Endothelial cell of umbilical vein (primary cell): Measurements from ENCODE around the gene PACSIN2. TPM values are rescaled to one million over a fixed set of nuclear protein-coding genes. Genes with fewer than 3 reads are reported as not detected.

Experiments used
- BruUV-seq: library from RNA; stranded (reverse); fragments of 400-500 nt; replicated peaks from 2 replicates; lab custom pipeline; 2021; lab: Mats Ljungman, UMichigan
- CTCF ChIA-PET: fragments of 300-600, 350-600 bp; sonication (Branson Sonifier 250); formaldehyde crosslinking; loops from one replicate; lab custom pipeline; 2021; ENCODE audit warnings: antibody characterized with exemption, inconsistent platforms; lab: Charles Lee
- POLR2A ChIA-PET: fragments of 300-600, 350-600 bp; sonication (Branson Sonifier 250); formaldehyde crosslinking; loops from one replicate; lab custom pipeline; 2021; ENCODE audit warnings: antibody characterized with exemption, inconsistent platforms; lab: Charles Lee
- DNase-seq: peaks from one replicate; pipeline ENCODE4 v3.0.0-alpha.2; 2011; ENCODE audit warnings: low read depth, low spot score
- FAIRE-seq: peaks from 2 replicates; lab custom pipeline; 2011; peaks lifted over from hg19 to GRCh38; lab: Jason Lieb, UNC
- H2AFZ ChIP-seq: 2 replicates; pipeline ENCODE4 v1.6.0; 2012; ENCODE audit warnings: low read depth, low read length, control low read depth, inconsistent platforms
- H3K27ac ChIP-seq: 2 replicates; pipeline ENCODE4 v1.5.1; 2011; ENCODE audit warnings: low read depth, mild to moderate bottlenecking, control low read depth, low read length, moderate library complexity; ENCODE audit not compliant: insufficient read depth
- H3K27me3 ChIP-seq, 2 experiments: 2 replicates each; pipeline versions ENCODE4 v1.6.0 to v1.6.1; 2011; ENCODE audit warnings: low read length in 2 of 2, mixed read lengths in 1 of 2; ENCODE audit not compliant: control insufficient read depth in 2 of 2, insufficient read depth in 2 of 2
- H3K36me3 ChIP-seq, 2 experiments: 2 replicates in 1 of 2; 3 replicates in 1 of 2; pipeline ENCODE4 v1.5.1; 2011; ENCODE audit warnings: low read length in 2 of 2, mild to moderate bottlenecking in 1 of 2, moderate library complexity in 1 of 2; ENCODE audit not compliant: control insufficient read depth in 2 of 2, insufficient read depth in 2 of 2; ENCODE audit errors: extremely low read depth in 1 of 2
- H3K4me1 ChIP-seq: 3 replicates; pipeline ENCODE4 v1.5.1; 2011; ENCODE audit warnings: mild to moderate bottlenecking, low read length; ENCODE audit not compliant: control insufficient read depth, insufficient read depth; ENCODE audit errors: extremely low read depth
- H3K4me2 ChIP-seq: 2 replicates; pipeline ENCODE4 v1.6.1; 2011; ENCODE audit warnings: low read length, control low read depth, mixed read lengths; ENCODE audit not compliant: insufficient read depth
- H3K4me3 ChIP-seq, 3 experiments: fragments of 200-600 bp in 1 of 3; sonication (generic), shearing (Covaris generic) in 1 of 3; replicated peaks in 1 of 3; 2 replicates each; pipeline ENCODE4 v1.5.1; 2011 to 2016; ENCODE audit warnings: control low read depth in 3 of 3, low read length in 3 of 3, mild to moderate bottlenecking in 2 of 3, inconsistent platforms in 1 of 3, low read depth in 1 of 3, moderate library complexity in 1 of 3; ENCODE audit not compliant: insufficient read depth in 1 of 3
- H3K79me2 ChIP-seq: 2 replicates; pipeline ENCODE4 v1.6.0; 2012; ENCODE audit warnings: low read length, inconsistent platforms; ENCODE audit not compliant: control insufficient read depth, insufficient read depth
- H3K9ac ChIP-seq: replicated peaks from 2 replicates; pipeline ENCODE3; 2011; ENCODE audit warnings: low read length, control low read depth; ENCODE audit not compliant: insufficient read depth; ENCODE audit errors: extremely low read depth
- H3K9me1 ChIP-seq: replicated peaks from 3 replicates; pipeline ENCODE4 v1.6.0; 2011; ENCODE audit warnings: mild to moderate bottlenecking, low read length; ENCODE audit not compliant: control insufficient read depth, insufficient read depth; ENCODE audit errors: extremely low read depth
- H3K9me3 ChIP-seq: replicated peaks from 2 replicates; pipeline ENCODE4 v1.5.1; 2012; ENCODE audit warnings: low read length, inconsistent platforms; ENCODE audit not compliant: control insufficient read depth, insufficient read depth
- H4K20me1 ChIP-seq: replicated peaks from 2 replicates; pipeline ENCODE3; 2011; ENCODE audit warnings: mild to moderate bottlenecking, low read length; ENCODE audit not compliant: control insufficient read depth, insufficient read depth; ENCODE audit errors: extremely low read depth
- GATA2 ChIP-seq: IDR thresholded peaks from 2 replicates; pipeline ENCODE4 v1.7.0; 2011; ENCODE audit warnings: low read depth, mild to moderate bottlenecking, moderate library complexity, mixed read lengths, low read length; ENCODE audit not compliant: insufficient read length, insufficient read depth
- JUN ChIP-seq: IDR thresholded peaks from 2 replicates; pipeline ENCODE4 v1.6.1; 2011; ENCODE audit warnings: borderline replicate concordance, low read depth; ENCODE audit not compliant: insufficient read length, insufficient read depth
- MAX ChIP-seq: IDR thresholded peaks from 2 replicates; pipeline ENCODE4 v1.6.1; 2011; ENCODE audit not compliant: insufficient read depth, insufficient read length
- MYC ChIP-seq: IDR thresholded peaks from one replicate; pipeline ENCODE4 v1.6.1; 2011; ENCODE audit warnings: mild to moderate bottlenecking, low read depth, low read length
- POLR2A ChIP-seq: IDR thresholded peaks from 2 replicates; pipeline ENCODE4 v1.6.1; 2012; ENCODE audit warnings: low read depth, mild to moderate bottlenecking, control low read depth, low read length
- POLR2AphosphoS5 ChIP-seq: IDR thresholded peaks from 2 replicates; pipeline ENCODE4 v1.6.1; 2012; ENCODE audit warnings: low read depth, mild to moderate bottlenecking, control low read depth, low read length, moderate library complexity; ENCODE audit not compliant: insufficient read depth
- dilution Hi-C: fragments of 300-500 bp; cut with MboI; formaldehyde crosslinking; loops from one replicate; pipeline ENCODE4 v1.15.0; 2019; ENCODE audit warnings: low sequenced_read_pairs; ENCODE audit not compliant: extremely low pct_ligation_motif_present
- intact Hi-C: fragments of 100-400 bp; cut with micrococcal nuclease; formaldehyde crosslinking; loops from one replicate; pipeline ENCODE4 v1.10.0; 2022
- polyA plus RNA-seq, 4 experiments: library from polyadenylated mRNA; depleted of rRNA in 3 of 4; stranded (reverse) in 3 of 4; unstranded in 1 of 4; fragments of >200 nt; gene quantifications; 2 replicates each; pipeline versions ENCODE4 v1.2.1 to v1.2.3, GENCODE V29; 2011 to 2012; ENCODE audit warnings: missing spikeins in 1 of 4
- total RNA-seq: library from RNA; stranded (reverse); gene quantifications from 2 replicates; pipeline ENCODE4 v1.2.3, GENCODE V29; 2021

Gene PACSIN2
- total and polyA plus RNA-seq, 2 donors (not counting 3 experiments of a cell fraction or from before 2014, with no cell fraction given) = 46.2 to 64.5 TPM

- ChIA-PET CTCF (interaction anchor here (0.6 to 1.7 kb wide), 8 partner anchors 8 to 227 kb away, joined by 3 to 5 read pairs (median 4); no protein-coding TSS in a partner anchor), POLR2A (no interaction called here)
- H3K9me3 ChIP-seq = no peaks in the 10 kb centered on the region
- dilution Hi-C loops (no loop called here), intact Hi-C loops (no loop called here)
- no peak overlapping the region for H3K4me3 ChIP-seq
- H3K79me2 ChIP-seq = peaks cover 5% of the 10 kb centered on the region
- no TSS peak for BruUV-seq
- H2AFZ ChIP-seq = no peak overlapping the region
- no peaks in the 10 kb centered on the region for H3K27me3 ChIP-seq
- H3K27ac ChIP-seq = no peak overlapping the region
- H3K4me2 ChIP-seq = no peak overlapping the region
- TF ChIP-seq POLR2AphosphoS5 = no peak
- no peak for TF ChIP-seq POLR2A
- no peak for TF ChIP-seq GATA2
- no peak for TF ChIP-seq MAX
- no peak for TF ChIP-seq MYC
- no peak for TF ChIP-seq JUN
- no peaks in the 10 kb centered on the region for H3K9me1 ChIP-seq
- H3K4me1 ChIP-seq = peaks cover 25% of the 10 kb centered on the region
- no peak for FAIRE-seq
- no peak overlapping the region for H3K9ac ChIP-seq
- no peak for DNase-seq
- H4K20me1 ChIP-seq = no peaks in the 10 kb centered on the region
- H3K36me3 ChIP-seq = peaks cover 0 to 7% of the 10 kb centered on the region in 2 experiments
Observed at GRCh38 chr22:42907404-42908373, 107.3 kb downstream of the PACSIN2 start.
